GM23338 (cell line): ENCODE data around the gene HOMER1.

Experiments
- EZH2 ChIP-seq: fragments of 200-600 bp; sonication (generic); IDR thresholded peaks from one replicate; pipeline ENCODE4 v1.8.0; 2017; ENCODE audit warnings: antibody characterized with exemption, mild to moderate bottlenecking, low read depth; ENCODE audit not compliant: unreplicated experiment
- POLR2AphosphoS5 ChIP-seq: IDR thresholded peaks from 2 replicates; pipeline ENCODE4 v1.6.1; 2016; ENCODE audit warnings: antibody characterized with exemption, low read depth
- TF ChIP-seq, protein P1 (sequence below): IDR thresholded peaks from 2 replicates; pipeline ENCODE4 v1.6.1; 2016; ENCODE audit warnings: antibody characterized with exemption
- TF ChIP-seq, protein P2 (sequence below): IDR thresholded peaks from one replicate; pipeline ENCODE4 v1.6.1; 2018; ENCODE audit warnings: antibody characterized with exemption; ENCODE audit not compliant: unreplicated experiment
- TF ChIP-seq, protein P3 (sequence below), 2 experiments: fragments of 200-600 bp in 1 of 2; sonication (generic) in 1 of 2; conservative IDR thresholded peaks; 2 replicates each; pipeline versions ENCODE4 v1.5.1 to v1.6.1; 2016 to 2017; ENCODE audit warnings: antibody characterized with exemption in 2 of 2, low read depth in 2 of 2, mild to moderate bottlenecking in 2 of 2, moderate library complexity in 1 of 2

DNA sequence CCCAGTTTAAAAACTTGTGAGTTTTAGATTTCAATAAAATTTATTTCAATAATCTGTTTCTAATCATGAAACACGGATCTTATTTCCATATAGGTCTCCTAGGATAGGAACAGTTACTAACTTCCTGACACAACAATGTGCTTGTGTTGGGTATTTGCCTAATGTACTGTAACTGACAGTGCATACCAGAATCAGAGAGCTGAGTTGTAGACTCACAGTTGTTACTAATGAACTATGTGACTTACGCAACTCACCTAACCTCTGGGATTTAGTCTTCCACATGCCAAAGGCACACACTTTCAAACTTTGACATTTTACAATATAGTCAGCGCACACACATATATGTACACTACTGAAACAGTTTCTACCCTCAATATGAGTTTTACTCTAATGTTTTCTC lies 77.7 kb downstream of the HOMER1 start:
- no peak for TF ChIP-seq POLR2AphosphoS5
- TF ChIP-seq, protein P1, sequence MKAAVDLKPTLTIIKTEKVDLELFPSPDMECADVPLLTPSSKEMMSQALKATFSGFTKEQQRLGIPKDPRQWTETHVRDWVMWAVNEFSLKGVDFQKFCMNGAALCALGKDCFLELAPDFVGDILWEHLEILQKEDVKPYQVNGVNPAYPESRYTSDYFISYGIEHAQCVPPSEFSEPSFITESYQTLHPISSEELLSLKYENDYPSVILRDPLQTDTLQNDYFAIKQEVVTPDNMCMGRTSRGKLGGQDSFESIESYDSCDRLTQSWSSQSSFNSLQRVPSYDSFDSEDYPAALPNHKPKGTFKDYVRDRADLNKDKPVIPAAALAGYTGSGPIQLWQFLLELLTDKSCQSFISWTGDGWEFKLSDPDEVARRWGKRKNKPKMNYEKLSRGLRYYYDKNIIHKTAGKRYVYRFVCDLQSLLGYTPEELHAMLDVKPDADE = no peak
- TF ChIP-seq, protein P2, sequence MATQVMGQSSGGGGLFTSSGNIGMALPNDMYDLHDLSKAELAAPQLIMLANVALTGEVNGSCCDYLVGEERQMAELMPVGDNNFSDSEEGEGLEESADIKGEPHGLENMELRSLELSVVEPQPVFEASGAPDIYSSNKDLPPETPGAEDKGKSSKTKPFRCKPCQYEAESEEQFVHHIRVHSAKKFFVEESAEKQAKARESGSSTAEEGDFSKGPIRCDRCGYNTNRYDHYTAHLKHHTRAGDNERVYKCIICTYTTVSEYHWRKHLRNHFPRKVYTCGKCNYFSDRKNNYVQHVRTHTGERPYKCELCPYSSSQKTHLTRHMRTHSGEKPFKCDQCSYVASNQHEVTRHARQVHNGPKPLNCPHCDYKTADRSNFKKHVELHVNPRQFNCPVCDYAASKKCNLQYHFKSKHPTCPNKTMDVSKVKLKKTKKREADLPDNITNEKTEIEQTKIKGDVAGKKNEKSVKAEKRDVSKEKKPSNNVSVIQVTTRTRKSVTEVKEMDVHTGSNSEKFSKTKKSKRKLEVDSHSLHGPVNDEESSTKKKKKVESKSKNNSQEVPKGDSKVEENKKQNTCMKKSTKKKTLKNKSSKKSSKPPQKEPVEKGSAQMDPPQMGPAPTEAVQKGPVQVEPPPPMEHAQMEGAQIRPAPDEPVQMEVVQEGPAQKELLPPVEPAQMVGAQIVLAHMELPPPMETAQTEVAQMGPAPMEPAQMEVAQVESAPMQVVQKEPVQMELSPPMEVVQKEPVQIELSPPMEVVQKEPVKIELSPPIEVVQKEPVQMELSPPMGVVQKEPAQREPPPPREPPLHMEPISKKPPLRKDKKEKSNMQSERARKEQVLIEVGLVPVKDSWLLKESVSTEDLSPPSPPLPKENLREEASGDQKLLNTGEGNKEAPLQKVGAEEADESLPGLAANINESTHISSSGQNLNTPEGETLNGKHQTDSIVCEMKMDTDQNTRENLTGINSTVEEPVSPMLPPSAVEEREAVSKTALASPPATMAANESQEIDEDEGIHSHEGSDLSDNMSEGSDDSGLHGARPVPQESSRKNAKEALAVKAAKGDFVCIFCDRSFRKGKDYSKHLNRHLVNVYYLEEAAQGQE = no peak
- TF ChIP-seq, protein P3, sequence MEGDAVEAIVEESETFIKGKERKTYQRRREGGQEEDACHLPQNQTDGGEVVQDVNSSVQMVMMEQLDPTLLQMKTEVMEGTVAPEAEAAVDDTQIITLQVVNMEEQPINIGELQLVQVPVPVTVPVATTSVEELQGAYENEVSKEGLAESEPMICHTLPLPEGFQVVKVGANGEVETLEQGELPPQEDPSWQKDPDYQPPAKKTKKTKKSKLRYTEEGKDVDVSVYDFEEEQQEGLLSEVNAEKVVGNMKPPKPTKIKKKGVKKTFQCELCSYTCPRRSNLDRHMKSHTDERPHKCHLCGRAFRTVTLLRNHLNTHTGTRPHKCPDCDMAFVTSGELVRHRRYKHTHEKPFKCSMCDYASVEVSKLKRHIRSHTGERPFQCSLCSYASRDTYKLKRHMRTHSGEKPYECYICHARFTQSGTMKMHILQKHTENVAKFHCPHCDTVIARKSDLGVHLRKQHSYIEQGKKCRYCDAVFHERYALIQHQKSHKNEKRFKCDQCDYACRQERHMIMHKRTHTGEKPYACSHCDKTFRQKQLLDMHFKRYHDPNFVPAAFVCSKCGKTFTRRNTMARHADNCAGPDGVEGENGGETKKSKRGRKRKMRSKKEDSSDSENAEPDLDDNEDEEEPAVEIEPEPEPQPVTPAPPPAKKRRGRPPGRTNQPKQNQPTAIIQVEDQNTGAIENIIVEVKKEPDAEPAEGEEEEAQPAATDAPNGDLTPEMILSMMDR (conservative IDR thresholded peaks at IDR 0.05; ENCODE audit: low read depth in 2 of 2) = no peak
- no peak for TF ChIP-seq EZH2
